GM18868 (cell line): ENCODE data around the gene GCH1.
"Not testable (repeated sequence)": the region's sequence is repeated elsewhere in the genome, so short reads cannot be mapped to it uniquely, and the experiment has no call there.

Experiments used
- ATAC-seq: cut with Tn5 transposase; IDR thresholded peaks from one replicate; pipeline ENCODE4 v1.9.1; 2021; ENCODE audit warnings: mild to moderate bottlenecking, moderate library complexity; ENCODE audit not compliant: unreplicated experiment

Gene GCH1

GRCh38 chr14:54804538-54805041, 98.0 kb downstream of the GCH1 start:
- no peak for ATAC-seq

GRCh38 chr14:54803926-54804537, 98.6 kb downstream of the GCH1 start:
- no peak for ATAC-seq

GRCh38 chr14:54803396-54803795, 99.2 kb downstream of the GCH1 start:
- no peak for ATAC-seq

GRCh38 chr14:54801482-54801881, 101.1 kb downstream of the GCH1 start:
- ATAC-seq, result not testable (repeated sequence)

- no peak for ATAC-seq
Measured at GRCh38 chr14:54798465-54799124, 104.0 kb downstream of the GCH1 start.

- no peak for ATAC-seq
Measured at GRCh38 chr14:54797986-54798385, 104.6 kb downstream of the GCH1 start.

GRCh38 chr14:54797556-54797955, 105.1 kb downstream of the GCH1 start:
- no peak for ATAC-seq

- no peak for ATAC-seq
Measured at GRCh38 chr14:54796961-54797360, 105.7 kb downstream of the GCH1 start.

- ATAC-seq, result no peak
Measured at GRCh38 chr14:54794796-54795195, 107.8 kb downstream of the GCH1 start.

- ATAC-seq, result no peak
Measured at GRCh38 chr14:54794159-54794558, 108.5 kb downstream of the GCH1 start.

- ATAC-seq, result no peak
Measured at GRCh38 chr14:54792288-54792687, 110.3 kb downstream of the GCH1 start.
